ENCODE results near the gene ALK. TPM values are rescaled to one million over a fixed set of nuclear protein-coding genes. Genes with fewer than 3 reads are reported as not detected.
"Not testable (repeated sequence)": the region's sequence is repeated elsewhere in the genome, so short reads cannot be mapped to it uniquely, and the experiment has no call there.

Gene ALK
- total and polyA plus RNA-seq, 10 of the 15 experiments (the other 5 are each of a cell fraction or from before 2014, with no cell fraction given): 0.11 TPM; not detected in 9

- CTCF ChIA-PET; H2AFZ ChIP-seq (ENCODE audit: control insufficient read depth, low read depth, low read length); H3K4me2 ChIP-seq (ENCODE audit: control insufficient read depth, insufficient read depth); intact Hi-C loops (cut with micrococcal nuclease; ENCODE audit: unreplicated experiment); DNase-seq (ENCODE audit: low read depth, low spot score); H4K20me1 ChIP-seq (ENCODE audit: control insufficient read depth, insufficient read depth); H3K9me3 ChIP-seq (replicated peaks; ENCODE audit: control insufficient read depth, insufficient read depth, low read length); H3K4me3 ChIP-seq; FAIRE-seq; in situ Hi-C loops (cut with MboI); RAD21 ChIA-PET (ENCODE audit: unreplicated experiment); SMC1A ChIA-PET (ENCODE audit: uncharacterized antibody, unreplicated experiment); H3K79me2 ChIP-seq (ENCODE audit: control insufficient read depth, insufficient read depth, low read length); H3K27ac ChIP-seq (ENCODE audit: control insufficient read depth, insufficient read depth); H3K36me3 ChIP-seq (ENCODE audit: control insufficient read depth in 2 of 2, insufficient read depth in 2 of 2, low read length in 1 of 2); POLR2A ChIA-PET; H3K9ac ChIP-seq (ENCODE audit: control insufficient read depth, insufficient read depth, low read length); ATAC-seq; H3K27me3 ChIP-seq (replicated peaks in 1 of 2; ENCODE audit: control insufficient read depth in 2 of 2, insufficient read depth in 2 of 2, low read length in 1 of 2); BruUV-seq (replicated peaks): not testable (repeated sequence)
- WGBS (ENCODE audit: insufficient coverage, insufficient replicate concordance, low lambda C conversion rate, missing lambda C conversion rate): 82% methylated on average over 3 of the region's 3 CpGs
- H3K4me1 ChIP-seq (ENCODE audit: control insufficient read depth, insufficient read depth, low read length): peaks cover 16% of the 10 kb centered on the region
Measured at GRCh38 chr2:29245035-29245741, 676.2 kb downstream of the ALK start.

GRCh38 chr2:29242621-29243375 is 678.6 kb downstream of the ALK start:
- no peaks in the 10 kb centered on the region for H4K20me1 ChIP-seq (ENCODE audit: control insufficient read depth, insufficient read depth)
- SMC1A ChIA-PET (ENCODE audit: uncharacterized antibody, unreplicated experiment): no interaction called here
- BruUV-seq (replicated peaks): no TSS peak
- no peak overlapping the region for H3K4me3 ChIP-seq
- RAD21 ChIA-PET (ENCODE audit: unreplicated experiment): no interaction called here
- 38% methylated on average over 9 of the region's 9 CpGs for WGBS (ENCODE audit: insufficient coverage, insufficient replicate concordance, low lambda C conversion rate, missing lambda C conversion rate)
- POLR2A ChIA-PET: no interaction called here
- H3K4me1 ChIP-seq (ENCODE audit: control insufficient read depth, insufficient read depth, low read length): peaks cover 13% of the 10 kb centered on the region
- no peaks in the 10 kb centered on the region for H3K27me3 ChIP-seq (replicated peaks in 1 of 2; ENCODE audit: control insufficient read depth in 2 of 2, insufficient read depth in 2 of 2, low read length in 1 of 2)
- no peak overlapping the region for H2AFZ ChIP-seq (ENCODE audit: control insufficient read depth, low read depth, low read length)
- intact Hi-C loops (cut with micrococcal nuclease; ENCODE audit: unreplicated experiment) (no loop called here), in situ Hi-C loops (cut with MboI) (no loop called here)
- no peak overlapping the region for H3K4me2 ChIP-seq (ENCODE audit: control insufficient read depth, insufficient read depth)
- H3K9ac ChIP-seq (ENCODE audit: control insufficient read depth, insufficient read depth, low read length): no peak overlapping the region
- H3K9me3 ChIP-seq (replicated peaks; ENCODE audit: control insufficient read depth, insufficient read depth, low read length): no peaks in the 10 kb centered on the region
- no peaks in the 10 kb centered on the region for H3K36me3 ChIP-seq (ENCODE audit: control insufficient read depth in 2 of 2, insufficient read depth in 2 of 2, low read length in 1 of 2)
- no peak for ATAC-seq
- DNase-seq (ENCODE audit: low read depth, low spot score): no peak
- H3K27ac ChIP-seq (ENCODE audit: control insufficient read depth, insufficient read depth): no peak overlapping the region
- TF ChIP-seq MXI1 (IDR thresholded peaks at IDR 0.05; ENCODE audit: low read depth, low read length) (no peak), PAX8 (IDR thresholded peaks at IDR 0.05) (no peak), SUPT20H (IDR thresholded peaks at IDR 0.05; ENCODE audit: borderline replicate concordance, control insufficient read depth, low read depth, low read length) (no peak), NFIC (IDR thresholded peaks at IDR 0.05; ENCODE audit: low read depth, low read length) (no peak), TAF1 (IDR thresholded peaks at IDR 0.05; ENCODE audit: borderline replicate concordance, low read depth, low read length) (no peak), SMC3 (IDR thresholded peaks at IDR 0.05; ENCODE audit: borderline replicate concordance, low read length) (no peak), BCL3 (IDR thresholded peaks at IDR 0.05; ENCODE audit: borderline replicate concordance, insufficient read depth, low read depth, low read length, poor library complexity, severe bottlenecking) (no peak)
- FAIRE-seq: no peak
- H3K79me2 ChIP-seq (ENCODE audit: control insufficient read depth, insufficient read depth, low read length): no peaks in the 10 kb centered on the region
- CTCF ChIA-PET: no interaction called here

Measured in GM12878 (cell line).